Keratinocyte (primary cell): ENCODE results near the gene C6orf47. TPM values are rescaled to one million over a fixed set of nuclear protein-coding genes. Genes with fewer than 3 reads are reported as not detected.
A peak's percentile ranks its signal among the peaks of the same experiment; 100 is the strongest.

Experiments used
- DNase-seq: peaks from one replicate; pipeline ENCODE4 v3.0.0-alpha.2; 2011; ENCODE audit warnings: low read depth, missing footprints, low spot score
- FAIRE-seq: peaks from 2 replicates; lab custom pipeline; 2011; peaks lifted over from hg19 to GRCh38; lab: Jason Lieb, UNC
- H2AFZ ChIP-seq: 2 replicates; pipeline ENCODE4 v1.6.0; 2012; ENCODE audit warnings: low read length, control low read depth, inconsistent platforms; ENCODE audit not compliant: control insufficient read depth
- H3K27ac ChIP-seq: 2 replicates; pipeline ENCODE4 v1.5.1; 2011; ENCODE audit warnings: low read length; ENCODE audit not compliant: control insufficient read depth, insufficient read depth
- H3K27me3 ChIP-seq: 3 replicates; pipeline ENCODE4 v1.6.0; 2011; ENCODE audit warnings: low read length; ENCODE audit not compliant: control insufficient read depth, insufficient read depth; ENCODE audit errors: extremely low read depth
- H3K36me3 ChIP-seq, 2 experiments: 2 replicates in 1 of 2; 3 replicates in 1 of 2; pipeline ENCODE4 v1.5.1; 2011; ENCODE audit warnings: low read length in 2 of 2, mild to moderate bottlenecking in 1 of 2; ENCODE audit not compliant: control insufficient read depth in 2 of 2, insufficient read depth in 2 of 2; ENCODE audit errors: extremely low read depth in 1 of 2
- H3K4me1 ChIP-seq: 3 replicates; pipeline ENCODE4 v1.5.1; 2011; ENCODE audit warnings: low read length; ENCODE audit not compliant: control insufficient read depth, insufficient read depth; ENCODE audit errors: extremely low read depth
- H3K4me2 ChIP-seq: 3 replicates; pipeline ENCODE4 v1.6.0; 2011; ENCODE audit warnings: low read depth, low read length; ENCODE audit not compliant: control insufficient read depth, insufficient read depth; ENCODE audit errors: extremely low read depth
- H3K4me3 ChIP-seq, 3 experiments: fragments of 200-600 bp in 1 of 3; sonication (generic) in 1 of 3; 2 replicates in 2 of 3; 3 replicates in 1 of 3; pipeline ENCODE4 v1.5.1; 2011 to 2016; ENCODE audit warnings: low read length in 3 of 3, mild to moderate bottlenecking in 3 of 3, control low read depth in 2 of 3, inconsistent platforms in 1 of 3, low read depth in 1 of 3, mixed read lengths in 1 of 3, mixed run types in 1 of 3, moderate library complexity in 1 of 3; ENCODE audit not compliant: control insufficient read depth in 2 of 3, insufficient read depth in 2 of 3; ENCODE audit errors: extremely low read depth in 1 of 3
- H3K79me2 ChIP-seq: 2 replicates; pipeline ENCODE4 v1.6.0; 2012; ENCODE audit warnings: low read length; ENCODE audit not compliant: control insufficient read depth, insufficient read depth
- H3K9ac ChIP-seq: 3 replicates; pipeline ENCODE4 v1.6.0; 2011; ENCODE audit warnings: low read length; ENCODE audit not compliant: control insufficient read depth, insufficient read depth; ENCODE audit errors: extremely low read depth
- H3K9me1 ChIP-seq: 3 replicates; pipeline ENCODE4 v1.6.0; 2011; ENCODE audit warnings: low read length; ENCODE audit not compliant: control insufficient read depth, insufficient read depth; ENCODE audit errors: extremely low read depth
- H3K9me3 ChIP-seq: 2 replicates; pipeline ENCODE4 v1.5.1; 2012; ENCODE audit warnings: low read depth, low read length; ENCODE audit not compliant: control insufficient read depth
- H4K20me1 ChIP-seq: 3 replicates; pipeline ENCODE4 v1.6.0; 2011; ENCODE audit warnings: low read length; ENCODE audit not compliant: control insufficient read depth, insufficient read depth; ENCODE audit errors: extremely low read depth
- CTCF ChIP-seq, 3 experiments: IDR thresholded peaks in 1 of 3; conservative IDR thresholded peaks in 1 of 3; optimal IDR thresholded peaks in 1 of 3; 2 replicates in 2 of 3; 3 replicates in 1 of 3; pipeline versions ENCODE3 to v1.5.1; 2011; ENCODE audit warnings: low read length in 3 of 3, mild to moderate bottlenecking in 3 of 3, moderate library complexity in 2 of 3, control low read depth in 1 of 3, inconsistent platforms in 1 of 3; ENCODE audit not compliant: insufficient read depth in 2 of 3; ENCODE audit errors: extremely low read depth in 1 of 3
- EZH2 ChIP-seq: IDR thresholded peaks from one replicate; pipeline ENCODE4 v1.6.1; 2012; ENCODE audit warnings: inconsistent platforms, mild to moderate bottlenecking, low read length, moderate library complexity
- dilution Hi-C: fragments of 300-500 bp; cut with MboI; formaldehyde crosslinking; loops from one replicate; pipeline ENCODE4 v1.7.0; 2020; ENCODE audit warnings: low sequenced_read_pairs; ENCODE audit not compliant: extremely low pct_ligation_motif_present
- polyA plus RNA-seq, 5 experiments: library from polyadenylated mRNA; depleted of rRNA in 3 of 5; stranded (reverse) in 3 of 5; stranded (forward) in 1 of 5; unstranded in 1 of 5; fragments of >200 nt; gene quantifications; 1 replicate in 1 of 5; 2 replicates in 3 of 5; 3 replicates in 1 of 5; pipeline versions ENCODE4 v1.2.1 to v1.2.3, GENCODE V29; 2011 to 2012; ENCODE audit warnings: missing spikeins in 2 of 5, low read depth in 1 of 5, low replicate concordance in 1 of 5

C6orf47 gene
- polyA plus RNA-seq, 1 donor (not counting 4 experiments of a cell fraction or from before 2014, with no cell fraction given), result 7.9 TPM

- Histone ChIP-seq H3K27me3 (no peaks in the 10 kb centered on the region), H3K4me3 (peak overlapping the region; percentile 93 to 95 (median 94)), H3K27ac (peak overlapping the region; percentile 84), H3K9me1 (no peaks in the 10 kb centered on the region), H3K9me3 (no peaks in the 10 kb centered on the region), H3K36me3 (peaks cover 32 to 44% of the 10 kb centered on the region in 2 experiments), H4K20me1 (no peaks in the 10 kb centered on the region), H2AFZ (peak overlapping the region; percentile 72), H3K9ac (peak overlapping the region; percentile 94), H3K79me2 (peaks cover 40% of the 10 kb centered on the region), H3K4me2 (peak overlapping the region; percentile 91), H3K4me1 (peaks cover 22% of the 10 kb centered on the region)
- no peak for DNase-seq
- dilution Hi-C loops, result no loop called here
- FAIRE-seq, result no peak
- TF ChIP-seq EZH2, result no peak
- no peak for TF ChIP-seq CTCF (optimal IDR thresholded peaks at IDR 0.05 in 1 of 3, IDR thresholded peaks at IDR 0.05 in 1 of 3, conservative IDR thresholded peaks at IDR 0.05 in 1 of 3; ENCODE audit: extremely low read depth in 1 of 3, insufficient read depth in 2 of 3, low read length in 3 of 3)
Observed at GRCh38 chr6:31666337-31666965, 5.9 kb upstream of the C6orf47 start.

- FAIRE-seq, result no peak
- dilution Hi-C loops, result no loop called here
- H3K36me3 ChIP-seq, result peaks cover 28 to 38% of the 10 kb centered on the region in 2 experiments
Observed at GRCh38 chr6:31665501-31666336, 5.1 kb upstream of the C6orf47 start, which contains the start of gene CSNK2B. Gene CSNK2B, plus strand, starts transcription at chr6:31666080. Its CDS starts 752 bp downstream, at chr6:31666832.

More at GRCh38 chr6:31665501-31666336, 5.1 kb upstream of the C6orf47 start, which contains the start of gene CSNK2B:
- H3K4me3 ChIP-seq, result peak within 1 kb of the TSS; percentile 93 to 95 (median 94)
- H3K4me1 ChIP-seq, result peaks cover 27% of the 10 kb centered on the region
- peak; percentile 87 for DNase-seq
- peak within 1 kb of the TSS; percentile 91 for H3K4me2 ChIP-seq
- no peaks in the 10 kb centered on the region for H3K27me3 ChIP-seq
- TF ChIP-seq EZH2 (no peak), CTCF (optimal IDR thresholded peaks at IDR 0.05 in 1 of 3, IDR thresholded peaks at IDR 0.05 in 1 of 3, conservative IDR thresholded peaks at IDR 0.05 in 1 of 3; ENCODE audit: extremely low read depth in 1 of 3, insufficient read depth in 2 of 3, low read length in 3 of 3) (peak in 1 of 3 experiments; percentile 19)
- H3K79me2 ChIP-seq, result peaks cover 40% of the 10 kb centered on the region
- H2AFZ ChIP-seq, result peak within 1 kb of the TSS; percentile 86
- H3K27ac ChIP-seq, result peak within 1 kb of the TSS; percentile 96
- H4K20me1 ChIP-seq, result no peaks in the 10 kb centered on the region
- no peaks in the 10 kb centered on the region for H3K9me3 ChIP-seq
- H3K9ac ChIP-seq, result peak within 1 kb of the TSS; percentile 94
- H3K9me1 ChIP-seq, result no peaks in the 10 kb centered on the region
